Measurements from ENCODE around the gene PGPEP1.

The PGPEP1 gene

GRCh38 chr19:18319591-18320135 is 20.7 kb upstream of the PGPEP1 start:
- H2AFZ ChIP-seq (ENCODE audit: low read length) = no peak overlapping the region
- H3K36me3 ChIP-seq (ENCODE audit: insufficient read depth, low read length) = no peaks in the 10 kb centered on the region
- H3K9me3 ChIP-seq (ENCODE audit: insufficient read depth, low read depth, low read length) = no peaks in the 10 kb centered on the region
- peaks cover 76% of the 10 kb centered on the region for H3K4me1 ChIP-seq (ENCODE audit: insufficient read depth, low read length, poor library complexity, severe bottlenecking)
- H3F3A ChIP-seq (ENCODE audit: low read depth) = peaks cover 18% of the 10 kb centered on the region
- TF ChIP-seq EZH2phosphoT487 (IDR thresholded peaks at IDR 0.05; ENCODE audit: borderline replicate concordance) (no peak), CTCF (conservative IDR thresholded peaks at IDR 0.05; ENCODE audit: low read length) (no peak)
- H3K9ac ChIP-seq (ENCODE audit: low read depth, low read length, poor library complexity, severe bottlenecking) = peak overlapping the region; percentile 100
- H3K4me2 ChIP-seq (ENCODE audit: low read depth, low read length, poor library complexity, severe bottlenecking) = peak overlapping the region; percentile 99
- peaks cover 56% of the 10 kb centered on the region for H3K79me2 ChIP-seq (ENCODE audit: insufficient read depth, low read length)
- H3K27me3 ChIP-seq (ENCODE audit: insufficient read depth, low read length, poor library complexity, severe bottlenecking) = no peaks in the 10 kb centered on the region
- H4K20me1 ChIP-seq (ENCODE audit: insufficient read depth, low read length, poor library complexity, severe bottlenecking) = peaks cover 3% of the 10 kb centered on the region
- no peaks in the 10 kb centered on the region for H3K9me2 ChIP-seq (replicated peaks; ENCODE audit: low read depth, low read length)
- H3K4me3 ChIP-seq (ENCODE audit: low read length, poor library complexity, severe bottlenecking) = peak overlapping the region; percentile 30

- Histone ChIP-seq H3K9me2 (replicated peaks; ENCODE audit: low read depth, low read length) (no peaks in the 10 kb centered on the region), H3F3A (ENCODE audit: low read depth) (peaks cover 15% of the 10 kb centered on the region), H4K20me1 (ENCODE audit: insufficient read depth, low read length, poor library complexity, severe bottlenecking) (peaks cover 3% of the 10 kb centered on the region), H3K36me3 (ENCODE audit: insufficient read depth, low read length) (no peaks in the 10 kb centered on the region), H3K9me3 (ENCODE audit: insufficient read depth, low read depth, low read length) (no peaks in the 10 kb centered on the region), H2AFZ (ENCODE audit: low read length) (no peak overlapping the region), H3K4me1 (ENCODE audit: insufficient read depth, low read length, poor library complexity, severe bottlenecking) (peaks cover 66% of the 10 kb centered on the region), H3K27me3 (ENCODE audit: insufficient read depth, low read length, poor library complexity, severe bottlenecking) (no peaks in the 10 kb centered on the region), H3K9ac (ENCODE audit: low read depth, low read length, poor library complexity, severe bottlenecking) (peak overlapping the region; percentile 100), H3K4me3 (ENCODE audit: low read length, poor library complexity, severe bottlenecking) (peak overlapping the region; percentile 89), H3K4me2 (ENCODE audit: low read depth, low read length, poor library complexity, severe bottlenecking) (peak overlapping the region; percentile 99), H3K79me2 (ENCODE audit: insufficient read depth, low read length) (peaks cover 53% of the 10 kb centered on the region)
- TF ChIP-seq CTCF (conservative IDR thresholded peaks at IDR 0.05; ENCODE audit: low read length) (no peak), EZH2phosphoT487 (IDR thresholded peaks at IDR 0.05; ENCODE audit: borderline replicate concordance) (no peak)
Measured at GRCh38 chr19:18320865-18321733, 19.3 kb upstream of the PGPEP1 start.

- peak overlapping the region; percentile 89 for H3K4me3 ChIP-seq (ENCODE audit: low read length, poor library complexity, severe bottlenecking)
- H3K36me3 ChIP-seq (ENCODE audit: insufficient read depth, low read length) = no peaks in the 10 kb centered on the region
- TF ChIP-seq EZH2phosphoT487 (IDR thresholded peaks at IDR 0.05; ENCODE audit: borderline replicate concordance) (no peak), CTCF (conservative IDR thresholded peaks at IDR 0.05; ENCODE audit: low read length) (no peak)
- no peak overlapping the region for H2AFZ ChIP-seq (ENCODE audit: low read length)
- peaks cover 3% of the 10 kb centered on the region for H4K20me1 ChIP-seq (ENCODE audit: insufficient read depth, low read length, poor library complexity, severe bottlenecking)
- no peaks in the 10 kb centered on the region for H3K9me2 ChIP-seq (replicated peaks; ENCODE audit: low read depth, low read length)
- no peaks in the 10 kb centered on the region for H3K9me3 ChIP-seq (ENCODE audit: insufficient read depth, low read depth, low read length)
- peaks cover 15% of the 10 kb centered on the region for H3F3A ChIP-seq (ENCODE audit: low read depth)
- H3K79me2 ChIP-seq (ENCODE audit: insufficient read depth, low read length) = peaks cover 47% of the 10 kb centered on the region
- H3K9ac ChIP-seq (ENCODE audit: low read depth, low read length, poor library complexity, severe bottlenecking) = peak overlapping the region; percentile 100
- H3K4me2 ChIP-seq (ENCODE audit: low read depth, low read length, poor library complexity, severe bottlenecking) = peak overlapping the region; percentile 99
- peaks cover 60% of the 10 kb centered on the region for H3K4me1 ChIP-seq (ENCODE audit: insufficient read depth, low read length, poor library complexity, severe bottlenecking)
- no peaks in the 10 kb centered on the region for H3K27me3 ChIP-seq (ENCODE audit: insufficient read depth, low read length, poor library complexity, severe bottlenecking)
Measured at GRCh38 chr19:18321734-18322102, 18.7 kb upstream of the PGPEP1 start.

Measured in Loucy (cell line).